Measurements from ENCODE around the gene MKNK1. TPM values are rescaled to one million over a fixed set of nuclear protein-coding genes. Genes with fewer than 3 reads are reported as not detected.

MKNK1 gene
- total RNA-seq, 2 experiments from 2014 or later, result 27.1 to 29.6 TPM

DNA sequence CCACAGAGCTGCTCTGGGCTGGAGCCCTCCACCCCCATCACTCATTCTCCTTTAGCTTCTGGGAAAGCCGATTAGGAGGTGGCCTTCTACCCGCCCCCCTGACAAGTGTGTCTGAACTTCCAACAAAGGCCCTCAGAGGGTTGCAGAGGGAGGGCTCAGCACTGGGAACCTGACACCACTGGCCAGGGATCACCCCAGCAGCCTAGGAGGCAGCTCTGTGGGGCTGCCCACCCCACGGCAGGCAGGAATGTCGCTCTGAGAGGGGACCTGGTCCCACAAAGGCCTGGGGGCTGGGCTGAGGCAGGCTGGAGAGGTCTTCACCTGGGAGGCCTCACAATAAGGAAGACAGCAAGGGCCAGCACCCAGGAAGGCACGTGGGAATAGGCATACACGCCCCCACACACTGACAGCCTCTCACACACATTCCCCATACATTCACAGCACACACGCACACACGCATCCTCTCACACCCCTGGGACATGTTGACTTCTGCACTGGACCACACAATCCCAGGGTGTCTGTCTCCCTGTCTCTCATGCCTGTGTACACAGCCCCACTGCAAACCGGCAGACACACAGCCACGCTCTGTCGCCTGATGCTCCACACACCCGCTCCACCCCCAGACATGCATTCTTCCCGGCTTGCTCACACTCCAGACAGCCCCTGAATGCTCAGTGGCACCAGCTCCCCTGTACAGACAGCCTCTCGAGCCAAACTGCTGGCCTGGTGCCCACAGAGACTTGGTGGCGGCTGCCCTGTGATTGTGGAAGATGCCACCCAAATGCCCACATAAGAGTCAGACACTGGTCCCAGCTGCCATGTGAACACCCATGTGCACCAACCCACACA lies 83.8 kb downstream of the MKNK1 start:
- H3K9me3 ChIP-seq (ENCODE audit: control insufficient read depth in 1 of 2, insufficient read depth in 1 of 2, low read length in 2 of 2), result no peaks in the 10 kb centered on the region
- H3K4me3 ChIP-seq (ENCODE audit: low read length), result no peak overlapping the region
- DNase-seq (no peak), ATAC-seq (ENCODE audit: poor library complexity) (no peak)
- no peak overlapping the region for H3K27ac ChIP-seq (ENCODE audit: low read depth in 1 of 2, low read length in 2 of 2)
- H3K36me3 ChIP-seq (ENCODE audit: insufficient read depth, low read length), result no peaks in the 10 kb centered on the region
- CTCF ChIA-PET, result no interaction called here
- Mint-ChIP-seq H3K36me3 (ENCODE audit: low read depth) (no peaks in the 10 kb centered on the region), H3K4me1 (ENCODE audit: low read depth) (no peaks in the 10 kb centered on the region), H3K4me3 (no peak overlapping the region), H3K9me3 (no peaks in the 10 kb centered on the region), H3K27me3 (peaks cover 43% of the 10 kb centered on the region), H3K27ac (no peak overlapping the region)
- intact Hi-C loops (cut with DNase I, micrococcal nuclease), result no loop called here
- H3K27me3 ChIP-seq (ENCODE audit: control insufficient read depth in 1 of 2, insufficient read depth in 2 of 2, low read length in 2 of 2), result peaks cover 0 to 16% of the 10 kb centered on the region in 2 experiments
- POLR2A ChIA-PET, result interaction anchor here (0.6 kb wide), 1 partner anchor 17 kb away, joined by 3 read pairs; no protein-coding TSS in a partner anchor
- H3K4me1 ChIP-seq (ENCODE audit: insufficient read depth, low read length), result peaks cover 7% of the 10 kb centered on the region
- TF ChIP-seq, protein P1, sequence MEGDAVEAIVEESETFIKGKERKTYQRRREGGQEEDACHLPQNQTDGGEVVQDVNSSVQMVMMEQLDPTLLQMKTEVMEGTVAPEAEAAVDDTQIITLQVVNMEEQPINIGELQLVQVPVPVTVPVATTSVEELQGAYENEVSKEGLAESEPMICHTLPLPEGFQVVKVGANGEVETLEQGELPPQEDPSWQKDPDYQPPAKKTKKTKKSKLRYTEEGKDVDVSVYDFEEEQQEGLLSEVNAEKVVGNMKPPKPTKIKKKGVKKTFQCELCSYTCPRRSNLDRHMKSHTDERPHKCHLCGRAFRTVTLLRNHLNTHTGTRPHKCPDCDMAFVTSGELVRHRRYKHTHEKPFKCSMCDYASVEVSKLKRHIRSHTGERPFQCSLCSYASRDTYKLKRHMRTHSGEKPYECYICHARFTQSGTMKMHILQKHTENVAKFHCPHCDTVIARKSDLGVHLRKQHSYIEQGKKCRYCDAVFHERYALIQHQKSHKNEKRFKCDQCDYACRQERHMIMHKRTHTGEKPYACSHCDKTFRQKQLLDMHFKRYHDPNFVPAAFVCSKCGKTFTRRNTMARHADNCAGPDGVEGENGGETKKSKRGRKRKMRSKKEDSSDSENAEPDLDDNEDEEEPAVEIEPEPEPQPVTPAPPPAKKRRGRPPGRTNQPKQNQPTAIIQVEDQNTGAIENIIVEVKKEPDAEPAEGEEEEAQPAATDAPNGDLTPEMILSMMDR (IDR thresholded peaks at IDR 0.05), result no peak

DNA sequence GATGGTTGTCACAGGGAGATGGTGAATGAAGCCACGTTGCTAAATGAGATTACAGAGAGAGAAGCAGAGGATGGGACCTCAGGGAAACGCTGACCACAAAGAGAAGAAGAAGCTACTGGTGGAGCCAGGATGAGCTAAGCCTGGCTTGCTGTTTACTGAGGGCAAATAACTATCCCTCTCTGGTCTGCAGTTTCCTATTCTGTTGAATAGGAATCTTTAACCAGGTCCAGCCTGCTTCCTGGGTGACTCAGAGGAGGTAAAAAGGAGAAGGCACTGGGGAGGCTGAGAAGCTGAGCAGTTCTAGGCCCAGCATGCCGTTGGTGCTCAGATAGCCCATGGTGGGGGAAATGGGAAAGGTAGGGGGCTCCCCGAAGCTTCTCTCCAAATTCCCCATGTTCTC lies 84.9 kb downstream of the MKNK1 start:
- Histone ChIP-seq H3K4me3 (ENCODE audit: low read length) (no peak overlapping the region), H3K27ac (ENCODE audit: low read depth in 1 of 2, low read length in 2 of 2) (no peak overlapping the region), H3K4me1 (ENCODE audit: insufficient read depth, low read length) (peaks cover 7% of the 10 kb centered on the region), H3K9me3 (ENCODE audit: control insufficient read depth in 1 of 2, insufficient read depth in 1 of 2, low read length in 2 of 2) (no peaks in the 10 kb centered on the region), H3K27me3 (ENCODE audit: control insufficient read depth in 1 of 2, insufficient read depth in 2 of 2, low read length in 2 of 2) (peaks cover 0 to 24% of the 10 kb centered on the region in 2 experiments), H3K36me3 (ENCODE audit: insufficient read depth, low read length) (no peaks in the 10 kb centered on the region)
- CTCF ChIA-PET, result no interaction called here
- H3K27me3 Mint-ChIP-seq, result peaks cover 41% of the 10 kb centered on the region
- TF ChIP-seq, protein P1 (IDR thresholded peaks at IDR 0.05), result no peak
- ATAC-seq (ENCODE audit: poor library complexity) (no peak), DNase-seq (no peak)
- POLR2A ChIA-PET, result interaction anchor here (0.6 kb wide), 1 partner anchor 16 kb away, joined by 3 read pairs; no protein-coding TSS in a partner anchor
- H3K27ac Mint-ChIP-seq, result no peak overlapping the region
- no peak overlapping the region for H3K4me3 Mint-ChIP-seq
- H3K9me3 Mint-ChIP-seq, result no peaks in the 10 kb centered on the region
- no peaks in the 10 kb centered on the region for H3K4me1 Mint-ChIP-seq (ENCODE audit: low read depth)
- intact Hi-C loops (cut with DNase I, micrococcal nuclease), result no loop called here
- H3K36me3 Mint-ChIP-seq (ENCODE audit: low read depth), result no peaks in the 10 kb centered on the region

DNA sequence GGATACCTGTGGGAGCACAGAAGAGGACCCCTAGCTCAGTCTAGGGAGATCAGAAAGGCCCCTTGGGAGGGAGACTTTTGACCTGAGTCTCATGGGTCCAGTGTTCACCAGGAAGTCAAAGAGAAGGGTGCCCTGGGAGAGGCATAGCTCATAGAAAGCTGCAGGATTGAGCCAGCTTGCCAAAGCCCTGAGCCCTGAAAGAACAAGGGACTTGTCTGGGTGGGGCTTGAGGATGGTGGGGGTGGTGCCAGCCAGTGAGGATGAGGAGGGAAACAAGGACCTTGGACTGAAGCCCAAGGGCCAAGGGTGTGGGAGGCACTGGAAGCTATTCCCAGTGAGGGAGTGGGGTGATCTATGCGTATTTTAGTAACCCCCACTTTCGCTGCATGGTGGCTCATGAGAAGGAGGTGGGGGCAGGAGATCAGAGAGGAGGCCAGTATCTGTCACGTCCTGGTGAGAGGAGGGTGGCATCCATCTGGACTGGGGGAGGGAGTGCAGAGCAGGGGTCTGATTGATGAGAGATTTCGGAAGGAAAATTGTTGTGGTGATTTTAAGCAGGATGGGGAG lies 86.1 kb downstream of the MKNK1 start:
- Histone ChIP-seq H3K27me3 (ENCODE audit: control insufficient read depth in 1 of 2, insufficient read depth in 2 of 2, low read length in 2 of 2) (peaks cover 4 to 30% of the 10 kb centered on the region in 2 experiments), H3K36me3 (ENCODE audit: insufficient read depth, low read length) (no peaks in the 10 kb centered on the region), H3K4me3 (ENCODE audit: low read length) (no peak overlapping the region), H3K9me3 (ENCODE audit: control insufficient read depth in 1 of 2, insufficient read depth in 1 of 2, low read length in 2 of 2) (no peaks in the 10 kb centered on the region), H3K27ac (ENCODE audit: low read depth in 1 of 2, low read length in 2 of 2) (no peak overlapping the region), H3K4me1 (ENCODE audit: insufficient read depth, low read length) (peaks cover 7% of the 10 kb centered on the region)
- TF ChIP-seq, protein P1 (IDR thresholded peaks at IDR 0.05), result no peak
- POLR2A ChIA-PET, result no interaction called here
- no peaks in the 10 kb centered on the region for H3K9me3 Mint-ChIP-seq
- H3K4me1 Mint-ChIP-seq (ENCODE audit: low read depth), result no peaks in the 10 kb centered on the region
- CTCF ChIA-PET, result no interaction called here
- H3K27me3 Mint-ChIP-seq, result peaks cover 41% of the 10 kb centered on the region
- H3K4me3 Mint-ChIP-seq, result no peak overlapping the region
- H3K27ac Mint-ChIP-seq, result no peak overlapping the region
- intact Hi-C loops (cut with DNase I, micrococcal nuclease), result no loop called here
- ATAC-seq (ENCODE audit: poor library complexity) (no peak), DNase-seq (no peak)
- H3K36me3 Mint-ChIP-seq (ENCODE audit: low read depth), result no peaks in the 10 kb centered on the region

Measured in CD4-positive, alpha-beta T cell (primary cell).